H9 (cell line): ENCODE results near the gene DPH2. TPM values are rescaled to one million over a fixed set of nuclear protein-coding genes. Genes with fewer than 3 reads are reported as not detected.

Experiments used
- DNase-seq: peaks from one replicate; pipeline ENCODE4 v3.0.0-alpha.2; 2017
- H2AFZ ChIP-seq: one replicate; pipeline ENCODE4 v1.6.1; 2013; ENCODE audit warnings: mild to moderate bottlenecking, low read length, control low read depth, moderate library complexity
- H2AK5ac ChIP-seq: 2 replicates; pipeline ENCODE4 v1.6.1; 2013; ENCODE audit warnings: low read length, control low read depth, mixed read lengths; ENCODE audit not compliant: insufficient read length
- H2BK120ac ChIP-seq: one replicate; pipeline ENCODE4 v1.6.1; 2013; ENCODE audit warnings: low read depth, mild to moderate bottlenecking, low read length, control low read depth, inconsistent platforms; ENCODE audit not compliant: poor library complexity, severe bottlenecking
- H2BK12ac ChIP-seq: 2 replicates; pipeline ENCODE4 v1.6.1; 2013; ENCODE audit warnings: low read length, control low read depth, mixed read lengths, low read depth; ENCODE audit not compliant: insufficient read length
- H2BK15ac ChIP-seq: 2 replicates; pipeline ENCODE4 v1.6.1; 2013; ENCODE audit warnings: low read depth, low read length, control low read depth
- H2BK20ac ChIP-seq: one replicate; pipeline ENCODE4 v1.6.1; 2013; ENCODE audit warnings: low read depth, mild to moderate bottlenecking, low read length, control low read depth, inconsistent platforms; ENCODE audit not compliant: poor library complexity, severe bottlenecking
- H2BK5ac ChIP-seq: 2 replicates; pipeline ENCODE4 v1.6.1; 2013; ENCODE audit warnings: low read length, control low read depth, mixed read lengths; ENCODE audit not compliant: insufficient read length
- H3K14ac ChIP-seq: 2 replicates; pipeline ENCODE4 v1.6.1; 2013; ENCODE audit warnings: low read length, control low read depth; ENCODE audit not compliant: insufficient read depth
- H3K18ac ChIP-seq: 2 replicates; pipeline ENCODE4 v1.6.1; 2013; ENCODE audit warnings: low read depth, mild to moderate bottlenecking, mixed read lengths, low read length, control low read depth; ENCODE audit not compliant: insufficient read length
- H3K23ac ChIP-seq: 2 replicates; pipeline ENCODE4 v1.6.1; 2013; ENCODE audit warnings: low read length, control low read depth, mixed read lengths, low read depth; ENCODE audit not compliant: insufficient read length
- H3K23me2 ChIP-seq: 2 replicates; pipeline ENCODE4 v1.6.1; 2013; ENCODE audit warnings: low read depth, mild to moderate bottlenecking, mixed read lengths, low read length, control low read depth; ENCODE audit not compliant: insufficient read length, poor library complexity, severe bottlenecking
- H3K27ac ChIP-seq: 2 replicates; pipeline ENCODE4 v1.5.1; 2013; ENCODE audit warnings: low read length, control low read depth, mixed read lengths, low read depth; ENCODE audit not compliant: insufficient read length
- H3K27me3 ChIP-seq: 2 replicates; pipeline ENCODE4 v1.6.1; 2013; ENCODE audit warnings: low read length, control low read depth, inconsistent platforms; ENCODE audit not compliant: insufficient read depth
- H3K4ac ChIP-seq: 2 replicates; pipeline ENCODE4 v1.6.1; 2013; ENCODE audit warnings: low read depth, mild to moderate bottlenecking, control low read depth, inconsistent platforms, low read length, moderate library complexity
- H3K4me1 ChIP-seq: 2 replicates; pipeline ENCODE4 v1.6.1; 2013; ENCODE audit warnings: low read length, control low read depth, inconsistent platforms; ENCODE audit not compliant: insufficient read depth
- H3K4me2 ChIP-seq: 2 replicates; pipeline ENCODE4 v1.6.1; 2013; ENCODE audit warnings: low read length, control low read depth, mixed read lengths; ENCODE audit not compliant: insufficient read length, insufficient read depth
- H3K56ac ChIP-seq: 2 replicates; pipeline ENCODE4 v1.6.1; 2013; ENCODE audit warnings: low read depth, mild to moderate bottlenecking, mixed read lengths, low read length, control low read depth; ENCODE audit not compliant: insufficient read length
- H3K79me1 ChIP-seq: 2 replicates; pipeline ENCODE4 v1.6.1; 2013; ENCODE audit warnings: low read depth, mild to moderate bottlenecking, moderate library complexity, low read length, control low read depth, inconsistent platforms; ENCODE audit not compliant: insufficient read depth, poor library complexity, severe bottlenecking
- H3K79me2 ChIP-seq: 2 replicates; pipeline ENCODE4 v1.6.1; 2013; ENCODE audit warnings: low read length, control low read depth, inconsistent platforms; ENCODE audit not compliant: insufficient read depth
- H3K9ac ChIP-seq: 2 replicates; pipeline ENCODE4 v1.6.1; 2013; ENCODE audit warnings: low read length, control low read depth, mixed read lengths; ENCODE audit not compliant: insufficient read length; ENCODE audit errors: extremely low read depth
- H3K9me3 ChIP-seq: one replicate; pipeline ENCODE4 v1.6.1; 2013; ENCODE audit warnings: low read depth, low read length, inconsistent platforms; ENCODE audit not compliant: control insufficient read depth
- H3T11ph ChIP-seq: one replicate; pipeline ENCODE4 v1.6.1; 2013; ENCODE audit warnings: mild to moderate bottlenecking, low read length, control low read depth, inconsistent platforms
- H4K20me1 ChIP-seq: one replicate; pipeline ENCODE4 v1.6.1; 2013; ENCODE audit not compliant: control insufficient read depth, insufficient read length, insufficient read depth
- H4K5ac ChIP-seq: 2 replicates; pipeline ENCODE4 v1.6.1; 2013; ENCODE audit warnings: low read depth, mild to moderate bottlenecking, mixed read lengths, low read length, control low read depth; ENCODE audit not compliant: insufficient read length
- H4K8ac ChIP-seq: replicated peaks from 2 replicates; pipeline ENCODE4 v1.6.1; 2013; ENCODE audit warnings: low read length, control low read depth, mixed read lengths, low read depth; ENCODE audit not compliant: insufficient read length
- H4K91ac ChIP-seq: 2 replicates; pipeline ENCODE4 v1.6.1; 2013; ENCODE audit warnings: low read depth, mild to moderate bottlenecking, moderate library complexity, mixed read lengths, low read length, control low read depth; ENCODE audit not compliant: insufficient read length
- H3K27ac Mint-ChIP-seq, 3 experiments: 2 replicates in 2 of 3; 3 replicates in 1 of 3; pipeline ENCODE4 v1.8.0; 2020 to 2021; ENCODE audit warnings: mixed read lengths in 3 of 3, mild to moderate bottlenecking in 1 of 3, moderate library complexity in 1 of 3
- H3K27me3 Mint-ChIP-seq: 2 replicates; pipeline ENCODE4 v1.8.0; 2021; ENCODE audit warnings: low read depth, mild to moderate bottlenecking, moderate library complexity, mixed read lengths
- H3K36me3 Mint-ChIP-seq, 3 experiments: 2 replicates in 2 of 3; 3 replicates in 1 of 3; pipeline ENCODE4 v1.8.0; 2020 to 2021; ENCODE audit warnings: low read depth in 3 of 3, mixed read lengths in 3 of 3; ENCODE audit not compliant: insufficient read depth in 1 of 3
- H3K4me1 Mint-ChIP-seq, 2 experiments: 2 replicates each; pipeline ENCODE4 v1.8.0; 2020; ENCODE audit warnings: mixed read lengths in 2 of 2
- H3K4me3 Mint-ChIP-seq, 2 experiments: 2 replicates in 1 of 2; 3 replicates in 1 of 2; pipeline ENCODE4 v1.8.0; 2020 to 2021; ENCODE audit warnings: mild to moderate bottlenecking in 2 of 2, mixed read lengths in 2 of 2, moderate library complexity in 1 of 2
- H3K9me3 Mint-ChIP-seq, 2 experiments: 2 replicates in 1 of 2; 3 replicates in 1 of 2; pipeline ENCODE4 v1.8.0; 2020; ENCODE audit warnings: mild to moderate bottlenecking in 2 of 2, mixed read lengths in 2 of 2, moderate library complexity in 1 of 2
- CTCF ChIP-seq: fragments of 200-600 bp; sonication (generic); conservative IDR thresholded peaks from 3 replicates; pipeline ENCODE4 v1.8.0; 2021; ENCODE audit warnings: antibody characterized with exemption, mild to moderate bottlenecking
- WGBS: extraction: QIAGEN DNeasy Blood & Tissue Kit; methylation state at CpG from one replicate; pipeline ENCODE4 v1.1.7; 2013; ENCODE audit warnings: missing lambda C conversion rate, low lambda C conversion rate, mixed read lengths; ENCODE audit not compliant: insufficient read length; ENCODE audit errors: extremely low coverage; 5-methylcytosine and 5-hydroxymethylcytosine counted together
- total RNA-seq: library from RNA; stranded (reverse); gene quantifications from 2 replicates; pipeline ENCODE4 v1.2.1, GENCODE V29; 2021

Gene DPH2
- total RNA-seq, 1 experiment from 2014 or later = 74.4 TPM

DNA sequence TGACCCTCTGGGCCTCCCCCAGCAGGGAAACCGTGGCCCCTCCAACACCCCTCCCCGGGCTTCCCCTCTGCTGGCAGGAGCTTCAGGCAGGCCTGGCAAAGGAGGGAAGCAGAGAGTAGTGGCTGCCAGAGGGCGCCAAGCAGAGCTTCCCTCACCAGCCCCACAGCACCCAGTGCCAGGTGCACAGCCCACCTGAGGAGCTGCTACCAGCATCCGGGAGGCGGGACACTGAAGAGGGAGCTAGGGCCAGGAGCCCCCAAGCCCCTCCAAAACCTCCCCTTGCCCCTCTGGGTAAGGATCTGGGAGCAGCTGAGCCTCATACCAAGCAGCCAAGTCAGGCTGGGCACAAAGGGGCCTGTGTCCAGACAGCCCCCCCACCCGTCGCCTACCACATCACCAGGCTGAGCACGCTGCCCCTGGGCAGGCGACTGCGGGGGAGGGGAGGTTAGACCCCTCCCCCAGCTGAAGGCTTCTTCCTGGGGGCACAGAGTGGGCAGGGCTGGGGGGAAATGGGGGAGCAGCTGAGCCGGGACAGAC, 41.2 kb downstream of the DPH2 start:
- no peaks in the 10 kb centered on the region for H3K27me3 ChIP-seq
- H3K79me2 ChIP-seq = no peaks in the 10 kb centered on the region
- no peaks in the 10 kb centered on the region for H3K23me2 ChIP-seq
- H4K5ac ChIP-seq = no peak overlapping the region
- WGBS = no CpG with 5 or more reads among the region's 11 CpGs
- no peak overlapping the region for H2BK15ac ChIP-seq
- no peaks in the 10 kb centered on the region for H4K20me1 ChIP-seq
- no peak overlapping the region for H2BK12ac ChIP-seq
- H3K9me3 ChIP-seq = no peaks in the 10 kb centered on the region
- H2BK5ac ChIP-seq = no peak overlapping the region
- no peak overlapping the region for H3K4me2 ChIP-seq
- no peak overlapping the region for H3K14ac ChIP-seq
- Mint-ChIP-seq H3K4me1 (peaks cover 12 to 19% of the 10 kb centered on the region in 2 experiments), H3K9me3 (no peaks in the 10 kb centered on the region), H3K27me3 (no peaks in the 10 kb centered on the region; the same call in 1 of the 2 replicates), H3K27ac (no peak overlapping the region; a peak in 1 of 7 replicates), H3K36me3 (peaks cover 11 to 23% (median 19%) of the 10 kb centered on the region in 3 experiments; a peak in 6 of 7 replicates), H3K4me3 (no peak overlapping the region)
- H2AK5ac ChIP-seq = no peak overlapping the region
- H3K23ac ChIP-seq = no peak overlapping the region
- peaks cover 3% of the 10 kb centered on the region; the same call in 1 of the 2 replicates for H3K4me1 ChIP-seq
- no peak for DNase-seq
- H3K56ac ChIP-seq = no peak overlapping the region
- H4K91ac ChIP-seq = no peak overlapping the region
- no peaks in the 10 kb centered on the region for H3K79me1 ChIP-seq
- H2AFZ ChIP-seq = no peak overlapping the region
- H4K8ac ChIP-seq = no peak overlapping the region
- no peak overlapping the region for H2BK20ac ChIP-seq
- no peak overlapping the region for H3K27ac ChIP-seq
- no peak overlapping the region for H3K18ac ChIP-seq
- no peak overlapping the region for H2BK120ac ChIP-seq
- H3K9ac ChIP-seq = no peak overlapping the region
- TF ChIP-seq CTCF = no peak
- no peak overlapping the region for H3K4ac ChIP-seq
- no peak overlapping the region for H3T11ph ChIP-seq
